GM19467 (cell line): Measurements from ENCODE around the gene FARS2.

Source experiments
- ATAC-seq: cut with Tn5 transposase; IDR thresholded peaks from one replicate; pipeline ENCODE4 v1.9.1; 2021; ENCODE audit warnings: mild to moderate bottlenecking, moderate library complexity; ENCODE audit not compliant: unreplicated experiment

FARS2 gene

DNA sequence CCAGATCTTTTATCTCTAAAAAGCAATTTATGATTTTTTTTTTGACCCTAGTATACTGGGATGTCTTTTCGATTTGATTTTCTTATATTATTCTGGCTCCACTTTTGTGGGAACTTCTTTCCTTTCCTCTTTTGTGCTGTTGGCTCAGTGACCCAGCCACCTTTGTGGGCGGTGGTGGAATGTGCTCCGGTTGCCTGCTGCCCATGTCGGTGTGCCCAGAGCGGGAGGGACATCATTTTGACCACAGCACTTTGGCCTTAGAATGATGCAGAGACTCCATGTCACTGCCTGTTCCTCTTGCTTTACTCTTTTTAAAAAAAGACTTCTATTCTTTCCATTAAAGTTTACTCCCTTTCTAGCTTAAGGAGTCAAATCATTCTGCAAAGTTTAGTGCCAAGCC is 198.0 kb downstream of the FARS2 start:
- ATAC-seq, result no peak

GRCh38 chr6:5461365-5461764 is 200.1 kb downstream of the FARS2 start:
- no peak for ATAC-seq

GRCh38 chr6:5462856-5463255 is 201.5 kb downstream of the FARS2 start:
- no peak for ATAC-seq

- ATAC-seq, result no peak
Measured at GRCh38 chr6:5463690-5464089, 202.4 kb downstream of the FARS2 start.

- no peak for ATAC-seq
Measured at GRCh38 chr6:5464099-5464885, 203.0 kb downstream of the FARS2 start.

- no peak for ATAC-seq
Measured at GRCh38 chr6:5466281-5467136, 205.2 kb downstream of the FARS2 start.

DNA sequence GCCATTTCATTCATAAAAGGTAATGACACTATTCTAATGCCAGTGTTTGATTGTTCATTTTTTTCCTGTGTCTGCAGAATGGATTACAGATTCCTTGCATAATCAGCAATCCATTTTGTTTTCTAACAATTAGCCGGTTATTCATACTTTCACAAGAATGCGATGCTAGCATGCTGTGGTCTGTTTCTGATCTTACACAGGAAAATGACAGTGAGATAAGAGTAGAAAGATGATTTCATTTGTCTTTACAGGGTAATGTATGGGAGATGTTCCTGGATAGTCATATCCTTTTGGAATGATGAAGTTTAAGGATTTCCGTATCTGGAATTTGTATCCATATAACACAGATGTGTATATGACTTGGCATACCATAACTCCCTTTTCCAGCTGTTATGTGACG is 207.3 kb downstream of the FARS2 start:
- ATAC-seq, result no peak

DNA sequence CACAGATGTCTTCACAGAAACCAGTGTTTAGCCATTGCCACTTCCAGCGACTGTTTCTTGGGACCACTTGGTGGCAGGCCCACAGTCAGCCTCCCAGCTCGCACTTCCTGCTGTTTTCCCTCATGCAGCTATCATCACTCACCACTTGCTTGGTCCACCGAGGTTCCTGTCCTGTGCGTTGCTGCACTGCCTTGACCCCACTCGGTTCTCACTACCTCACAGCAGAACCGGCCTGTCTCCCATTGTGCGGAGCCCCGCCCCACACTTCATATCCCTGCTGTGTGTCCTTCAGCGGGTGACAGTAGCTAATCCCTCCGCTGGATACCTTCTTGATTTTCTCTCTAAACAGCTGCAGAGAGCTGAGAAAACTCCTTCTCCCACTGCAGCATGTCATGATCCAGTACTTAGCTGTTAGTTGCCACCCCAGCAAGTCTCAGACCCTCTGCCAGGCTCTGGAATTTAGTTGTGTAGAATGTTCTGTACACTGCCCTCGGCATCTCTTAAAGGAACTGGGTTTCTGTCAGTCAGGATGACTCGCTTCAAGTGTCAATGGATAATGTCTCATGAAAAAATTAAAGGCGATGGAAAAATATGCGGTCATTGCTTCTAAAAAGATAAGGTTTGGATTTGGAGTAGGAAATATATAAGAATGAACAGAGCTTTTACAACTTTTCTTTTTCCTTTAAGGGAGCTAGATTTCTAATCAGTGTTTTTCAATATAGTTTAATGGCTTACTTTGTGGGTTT is 208.0 kb downstream of the FARS2 start:
- no peak for ATAC-seq

GRCh38 chr6:5471044-5471443 is 209.7 kb downstream of the FARS2 start:
- no peak for ATAC-seq

GRCh38 chr6:5471637-5472398 is 210.5 kb downstream of the FARS2 start:
- ATAC-seq, result no peak

- ATAC-seq, result no peak
Measured at GRCh38 chr6:5472571-5472970, 211.3 kb downstream of the FARS2 start.

DNA sequence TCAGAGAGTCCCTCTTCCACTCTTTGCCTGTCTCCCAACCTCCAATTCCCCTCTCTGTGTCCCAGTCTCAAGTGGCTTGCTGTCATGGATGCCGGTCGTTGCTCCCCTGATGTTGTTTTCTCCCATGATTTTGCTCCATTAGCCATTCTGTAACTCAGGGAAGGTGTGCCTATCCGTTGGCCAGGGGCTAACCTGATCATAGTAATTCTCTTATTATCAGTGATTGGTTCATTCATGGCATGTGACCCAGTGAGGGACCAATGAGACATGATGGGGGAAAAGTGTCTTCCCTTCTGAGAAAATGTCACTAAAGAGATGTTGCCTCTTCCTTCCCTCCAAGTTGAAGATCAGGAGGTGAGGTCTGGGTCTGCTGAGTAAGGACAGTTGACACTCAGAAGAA is 214.5 kb downstream of the FARS2 start:
- no peak for ATAC-seq

DNA sequence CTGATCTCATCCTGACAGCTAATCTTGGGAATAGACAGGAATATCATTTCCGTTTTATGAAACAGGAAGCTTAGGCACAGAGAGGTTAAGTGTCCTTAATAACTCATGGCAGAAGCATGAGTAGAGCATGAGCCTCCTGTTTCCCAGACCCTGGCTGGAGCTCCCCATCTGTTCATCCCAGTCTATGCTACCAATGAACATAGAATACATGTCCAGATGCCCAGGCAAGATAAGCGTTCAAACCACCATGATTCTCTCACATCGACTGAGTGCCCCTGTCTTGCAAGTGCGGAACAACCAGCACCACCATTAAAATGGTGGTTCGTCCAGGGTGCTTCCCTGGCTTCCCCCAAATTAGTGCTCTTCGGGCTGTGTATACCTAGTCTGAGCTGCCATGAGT is 217.1 kb downstream of the FARS2 start:
- no peak for ATAC-seq

- ATAC-seq, result no peak
Measured at GRCh38 chr6:5481033-5481432, 219.7 kb downstream of the FARS2 start.

GRCh38 chr6:5481750-5482149 is 220.4 kb downstream of the FARS2 start:
- no peak for ATAC-seq

- no peak for ATAC-seq
Measured at GRCh38 chr6:5482619-5483018, 221.3 kb downstream of the FARS2 start.

DNA sequence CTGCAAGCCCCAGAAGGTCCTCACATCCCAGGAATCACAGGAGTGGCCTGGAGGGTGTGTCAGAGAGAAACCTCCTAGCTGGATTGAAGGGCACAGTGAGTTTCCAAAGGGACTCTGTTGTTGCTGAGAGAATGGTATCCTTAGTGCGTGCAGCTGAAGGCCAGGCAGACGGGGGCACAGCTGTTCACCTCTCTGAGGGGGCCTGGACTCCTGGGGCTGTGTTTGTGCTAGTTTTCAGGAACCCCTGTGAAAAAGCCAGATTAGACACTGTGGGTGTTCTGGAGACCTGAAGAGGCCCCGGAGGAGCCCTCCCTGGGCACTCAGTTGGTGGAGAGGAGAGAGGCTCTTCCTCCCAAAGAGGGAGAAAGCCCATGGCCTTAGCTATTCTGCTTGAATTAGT is 223.4 kb downstream of the FARS2 start:
- ATAC-seq, result no peak

- ATAC-seq, result peak; percentile 85
Measured at GRCh38 chr6:5486214-5486613, 224.9 kb downstream of the FARS2 start.

- no peak for ATAC-seq
Measured at GRCh38 chr6:5490501-5491069, 229.3 kb downstream of the FARS2 start.

DNA sequence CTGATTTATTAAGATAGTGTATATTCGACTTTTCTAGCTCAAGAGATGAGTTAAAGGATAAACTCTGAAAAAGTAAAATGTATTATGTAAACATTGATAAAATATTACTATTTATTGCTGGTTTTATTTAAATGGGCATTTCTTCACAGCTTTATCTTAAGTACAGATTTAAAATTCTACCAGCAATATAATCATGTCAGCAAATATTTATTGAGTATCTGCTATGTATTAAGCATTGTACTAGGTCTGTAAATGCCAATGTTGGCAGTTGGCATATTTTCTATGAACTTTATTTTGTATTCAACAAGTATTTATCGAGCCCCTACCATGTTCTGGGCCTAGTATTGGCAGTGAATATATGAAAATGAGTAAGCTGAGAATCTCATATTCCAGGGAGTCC is 231.0 kb downstream of the FARS2 start:
- no peak for ATAC-seq
